ENCODE data around the gene RHCE. TPM values are rescaled to one million over a fixed set of nuclear protein-coding genes. Genes with fewer than 3 reads are reported as not detected.
"Not testable (repeated sequence)": the region's sequence is repeated elsewhere in the genome, so short reads cannot be mapped to it uniquely, and the experiment has no call there.

RHCE gene
- total and polyA plus RNA-seq, 2 experiments from 2014 or later: 0.80 to 8.8 TPM

- not testable (repeated sequence) for H2AFZ ChIP-seq; H3K27me3 ChIP-seq; DNase-seq (ENCODE audit: low spot score); H3K4me2 ChIP-seq; H4K20me1 ChIP-seq (ENCODE audit: insufficient read depth, poor library complexity, severe bottlenecking); H3K27ac ChIP-seq; H3K9me2 ChIP-seq (replicated peaks; ENCODE audit: insufficient read depth); H3K4me3 ChIP-seq; H3K36me3 ChIP-seq (replicated peaks; ENCODE audit: insufficient read depth, low read depth); H3K9me3 ChIP-seq (ENCODE audit: low read depth); H3K79me2 ChIP-seq; H3K4me1 ChIP-seq (ENCODE audit: insufficient read depth)
- WGBS (ENCODE audit: low lambda C conversion rate, missing lambda C conversion rate): 79% methylated on average over 7 of the region's 7 CpGs
These were observed 48.9 kb downstream of the RHCE start for GRCh38 chr1:25371757-25372156.

GRCh38 chr1:25369691-25370271, 50.8 kb downstream of the RHCE start:
- H3K4me3 ChIP-seq; H3K36me3 ChIP-seq (replicated peaks; ENCODE audit: insufficient read depth, low read depth); H3K27me3 ChIP-seq; H3K9me2 ChIP-seq (replicated peaks; ENCODE audit: insufficient read depth); H3K4me1 ChIP-seq (ENCODE audit: insufficient read depth); H2AFZ ChIP-seq; H3K4me2 ChIP-seq; DNase-seq (ENCODE audit: low spot score); H4K20me1 ChIP-seq (ENCODE audit: insufficient read depth, poor library complexity, severe bottlenecking); H3K79me2 ChIP-seq; H3K9me3 ChIP-seq (ENCODE audit: low read depth); H3K27ac ChIP-seq: not testable (repeated sequence)
- 89% methylated on average over 12 of the region's 12 CpGs for WGBS (ENCODE audit: low lambda C conversion rate, missing lambda C conversion rate)

DNA sequence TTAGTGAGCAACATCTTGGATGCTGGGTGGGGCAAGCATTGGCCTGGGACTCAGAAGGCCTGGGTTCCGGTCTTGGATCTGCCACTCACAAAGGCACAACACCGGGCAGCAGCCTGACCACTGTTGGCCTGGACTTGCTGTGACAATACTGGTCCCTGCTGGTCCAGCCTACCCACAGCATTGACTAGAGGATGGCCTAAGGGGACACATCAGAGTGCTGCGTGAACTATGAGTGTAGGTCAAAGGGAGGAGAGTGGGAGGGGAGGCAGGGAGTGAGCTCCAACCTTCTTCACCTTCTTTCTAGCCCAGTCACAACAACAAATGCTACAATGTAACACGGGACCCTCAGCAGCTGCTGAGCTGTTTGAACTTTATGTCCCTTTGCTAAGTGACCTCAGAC, 51.4 kb downstream of the RHCE start:
- Histone ChIP-seq H3K79me2 (no peaks in the 10 kb centered on the region), H4K20me1 (ENCODE audit: insufficient read depth, poor library complexity, severe bottlenecking) (no peaks in the 10 kb centered on the region), H3K4me3 (no peak overlapping the region), H3K4me1 (ENCODE audit: insufficient read depth) (no peaks in the 10 kb centered on the region), H3K4me2 (no peak overlapping the region), H3K36me3 (replicated peaks; ENCODE audit: insufficient read depth, low read depth) (no peaks in the 10 kb centered on the region), H3K27me3 (no peaks in the 10 kb centered on the region), H2AFZ (no peak overlapping the region), H3K9me2 (replicated peaks; ENCODE audit: insufficient read depth) (no peaks in the 10 kb centered on the region), H3K9me3 (ENCODE audit: low read depth) (no peaks in the 10 kb centered on the region), H3K27ac (no peak overlapping the region)
- TF ChIP-seq CTCF (IDR thresholded peaks at IDR 0.05; ENCODE audit: poor library complexity) (no peak), EZH2 (IDR thresholded peaks at IDR 0.05; ENCODE audit: borderline replicate concordance) (no peak), EZH2phosphoT487 (IDR thresholded peaks at IDR 0.05; ENCODE audit: low read depth, severe bottlenecking, unreplicated experiment) (no peak)
- 72% methylated on average over 4 of the region's 4 CpGs for WGBS (ENCODE audit: low lambda C conversion rate, missing lambda C conversion rate)
- DNase-seq (ENCODE audit: low spot score): no peak

DNA sequence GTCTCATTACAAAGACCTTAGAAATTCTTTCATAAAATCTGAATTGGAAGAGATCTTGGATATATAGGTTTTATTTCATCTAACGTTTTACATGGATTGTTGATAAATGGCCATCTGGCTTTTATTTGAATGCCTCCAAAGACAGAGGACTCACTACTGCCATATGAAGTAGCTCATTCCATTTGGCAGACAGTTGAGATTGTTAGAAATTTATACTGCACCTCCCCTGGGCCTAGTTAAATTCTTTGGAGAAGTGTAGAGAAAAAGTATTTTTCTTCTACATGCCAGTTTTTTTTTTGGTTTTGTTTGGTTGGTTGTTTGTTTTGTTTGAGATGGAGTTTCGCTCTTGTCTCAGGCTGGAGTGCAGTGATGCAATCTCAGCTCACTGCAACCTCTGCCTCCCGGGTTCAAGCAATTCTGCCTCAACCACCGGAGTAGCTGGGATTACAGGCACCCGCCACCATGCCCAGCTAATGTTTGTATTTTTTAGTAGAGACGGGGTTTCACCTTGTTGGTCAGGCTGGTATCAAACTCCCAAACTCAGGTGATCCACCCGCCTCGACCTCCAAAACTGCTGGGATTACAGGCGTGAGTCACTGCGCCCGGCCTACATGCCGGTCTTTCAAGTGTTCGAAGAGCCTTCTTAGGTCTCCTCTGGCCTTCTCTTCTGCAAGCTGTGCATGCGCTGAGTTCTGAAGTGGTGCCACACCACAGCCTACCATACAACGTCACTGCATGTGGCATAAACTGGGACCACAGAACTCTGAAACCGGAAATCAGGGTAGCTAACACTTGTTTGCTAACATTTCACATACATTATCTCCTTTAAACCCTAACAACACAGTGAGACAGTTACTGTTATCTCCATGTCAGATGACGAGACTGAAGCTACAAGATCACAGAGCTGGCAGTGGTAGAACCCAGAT, 57.7 kb downstream of the RHCE start:
- not testable (repeated sequence) for H3K9me3 ChIP-seq (ENCODE audit: low read depth); H3K4me1 ChIP-seq (ENCODE audit: insufficient read depth); H3K79me2 ChIP-seq; H3K4me2 ChIP-seq; H3K36me3 ChIP-seq (replicated peaks; ENCODE audit: insufficient read depth, low read depth); H3K4me3 ChIP-seq; H3K27me3 ChIP-seq; H3K9me2 ChIP-seq (replicated peaks; ENCODE audit: insufficient read depth); H2AFZ ChIP-seq; H4K20me1 ChIP-seq (ENCODE audit: insufficient read depth, poor library complexity, severe bottlenecking); DNase-seq (ENCODE audit: low spot score); H3K27ac ChIP-seq
- no CpG with 5 or more reads among the region's 17 CpGs for WGBS (ENCODE audit: low lambda C conversion rate, missing lambda C conversion rate)

DNA sequence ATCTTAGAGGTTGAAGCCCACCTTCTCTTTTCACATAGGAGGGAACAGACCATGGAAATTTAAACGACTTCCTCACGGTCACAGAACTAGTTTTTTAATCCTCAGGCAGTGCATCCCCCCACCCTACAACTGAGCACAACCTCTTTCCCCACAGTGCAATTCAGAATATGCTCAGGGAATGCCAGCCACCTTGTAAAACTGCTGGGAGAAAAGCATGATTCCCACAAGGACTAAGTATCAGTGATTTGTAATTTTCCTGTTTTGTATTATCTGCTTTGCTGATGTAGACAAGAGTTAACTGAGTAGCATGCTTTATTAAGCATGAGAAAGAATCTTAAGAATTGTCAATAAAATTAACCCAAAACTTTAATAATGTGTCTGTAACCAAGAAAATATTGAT, 58.7 kb downstream of the RHCE start:
- Histone ChIP-seq H2AFZ (no peak overlapping the region), H3K4me1 (ENCODE audit: insufficient read depth) (no peaks in the 10 kb centered on the region), H3K36me3 (replicated peaks; ENCODE audit: insufficient read depth, low read depth) (no peaks in the 10 kb centered on the region), H4K20me1 (ENCODE audit: insufficient read depth, poor library complexity, severe bottlenecking) (no peaks in the 10 kb centered on the region), H3K4me3 (no peak overlapping the region), H3K4me2 (no peak overlapping the region), H3K27me3 (no peaks in the 10 kb centered on the region), H3K79me2 (no peaks in the 10 kb centered on the region), H3K9me3 (ENCODE audit: low read depth) (no peaks in the 10 kb centered on the region), H3K27ac (no peak overlapping the region), H3K9me2 (replicated peaks; ENCODE audit: insufficient read depth) (no peaks in the 10 kb centered on the region)
- no peak for TF ChIP-seq EZH2 (IDR thresholded peaks at IDR 0.05; ENCODE audit: borderline replicate concordance)
- TF ChIP-seq CTCF (IDR thresholded peaks at IDR 0.05; ENCODE audit: poor library complexity): no peak
- no peak for TF ChIP-seq EZH2phosphoT487 (IDR thresholded peaks at IDR 0.05; ENCODE audit: low read depth, severe bottlenecking, unreplicated experiment)
- no peak for DNase-seq (ENCODE audit: low spot score)
- WGBS (ENCODE audit: low lambda C conversion rate, missing lambda C conversion rate): 65% methylated on average over 2 of the region's 2 CpGs
